OCI-LY1 (cell line): ENCODE data around the gene ALX4.

Source experiments
- EZH2 ChIP-seq: fragments of 200-600 bp; sonication (generic), shearing (Covaris generic); IDR thresholded peaks from 2 replicates; pipeline ENCODE4 v1.8.0; 2017; ENCODE audit warnings: borderline replicate concordance, mixed run types, mild to moderate bottlenecking, antibody characterized with exemption, low read length, moderate library complexity, mixed read lengths
- TF ChIP-seq, protein P1 (sequence below): fragments of 200-600 bp; sonication (generic), shearing (Covaris generic); IDR thresholded peaks from 2 replicates; pipeline ENCODE4 v1.5.1; 2017; ENCODE audit warnings: mild to moderate bottlenecking, antibody characterized with exemption, low read length, moderate library complexity, mixed read lengths

DNA sequence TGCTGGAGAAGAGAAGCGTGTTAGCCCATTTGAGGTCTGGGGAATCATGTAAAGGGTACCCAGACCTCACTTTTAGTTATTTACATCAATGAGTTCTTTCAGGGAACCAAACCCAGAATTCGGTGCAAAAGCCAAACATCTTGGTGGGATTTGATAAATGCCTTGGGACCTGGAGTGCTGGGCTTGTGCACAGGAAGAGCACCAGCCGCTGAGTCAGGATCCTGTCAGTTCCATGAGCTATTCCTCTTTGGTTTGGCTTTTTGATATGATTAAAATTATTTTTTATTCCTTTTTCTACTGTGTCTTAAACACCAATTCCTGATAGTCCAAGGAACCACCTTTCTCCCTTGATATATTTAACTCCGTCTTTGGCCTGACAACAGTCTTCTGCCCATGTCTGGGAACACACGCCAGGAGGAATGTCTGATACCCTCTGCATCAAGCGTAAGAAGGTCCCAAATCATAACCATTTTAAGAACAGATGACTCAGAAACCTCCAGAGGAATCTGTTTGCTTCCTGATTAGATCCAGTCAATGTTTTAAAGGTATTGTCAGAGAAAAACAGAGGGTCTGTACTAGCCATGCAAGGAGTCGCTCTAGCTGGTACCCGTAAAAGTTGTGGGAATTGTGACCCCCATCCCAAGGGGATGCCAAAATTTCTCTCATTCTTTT lies 65.2 kb downstream of the ALX4 start:
- TF ChIP-seq, protein P1, sequence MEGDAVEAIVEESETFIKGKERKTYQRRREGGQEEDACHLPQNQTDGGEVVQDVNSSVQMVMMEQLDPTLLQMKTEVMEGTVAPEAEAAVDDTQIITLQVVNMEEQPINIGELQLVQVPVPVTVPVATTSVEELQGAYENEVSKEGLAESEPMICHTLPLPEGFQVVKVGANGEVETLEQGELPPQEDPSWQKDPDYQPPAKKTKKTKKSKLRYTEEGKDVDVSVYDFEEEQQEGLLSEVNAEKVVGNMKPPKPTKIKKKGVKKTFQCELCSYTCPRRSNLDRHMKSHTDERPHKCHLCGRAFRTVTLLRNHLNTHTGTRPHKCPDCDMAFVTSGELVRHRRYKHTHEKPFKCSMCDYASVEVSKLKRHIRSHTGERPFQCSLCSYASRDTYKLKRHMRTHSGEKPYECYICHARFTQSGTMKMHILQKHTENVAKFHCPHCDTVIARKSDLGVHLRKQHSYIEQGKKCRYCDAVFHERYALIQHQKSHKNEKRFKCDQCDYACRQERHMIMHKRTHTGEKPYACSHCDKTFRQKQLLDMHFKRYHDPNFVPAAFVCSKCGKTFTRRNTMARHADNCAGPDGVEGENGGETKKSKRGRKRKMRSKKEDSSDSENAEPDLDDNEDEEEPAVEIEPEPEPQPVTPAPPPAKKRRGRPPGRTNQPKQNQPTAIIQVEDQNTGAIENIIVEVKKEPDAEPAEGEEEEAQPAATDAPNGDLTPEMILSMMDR = no peak
- TF ChIP-seq EZH2 = no peak
